ENCODE measurements around the gene FMO3. TPM values are rescaled to one million over a fixed set of nuclear protein-coding genes. Genes with fewer than 3 reads are reported as not detected.
A peak's percentile ranks its signal among the peaks of the same experiment; 100 is the strongest.

FMO3 gene
- total RNA-seq, 4 donors from 2014 or later, result 2.3 to 5.5 (median 4.3) TPM

- Histone ChIP-seq H3K36me3 (no peaks in the 10 kb centered on the region), H3K27me3 (no peaks in the 10 kb centered on the region), H3K4me3 (no peak overlapping the region), H3K9me3 (no peaks in the 10 kb centered on the region), H3K27ac (no peak overlapping the region), H3K4me1 (no peaks in the 10 kb centered on the region)
- whole genome bisulfite sequencing, 2 donors (ENCODE audit: low coverage in 1 of 2), result 78 to 100% methylated on average over 3 to 4 of the region's 4 CpGs
- TF ChIP-seq POLR2AphosphoS5 (IDR thresholded peaks at IDR 0.05) (no peak), EP300 (IDR thresholded peaks at IDR 0.05) (no peak), CTCF (IDR thresholded peaks at IDR 0.05) (no peak), POLR2A (IDR thresholded peaks at IDR 0.05) (no peak)
- no peak for ATAC-seq
Measured at GRCh38 chr1:171062902-171063301, 27.8 kb upstream of the FMO3 start.

GRCh38 chr1:171075041-171075440 lies 15.7 kb upstream of the FMO3 start:
- TF ChIP-seq CTCF (IDR thresholded peaks at IDR 0.05), result no peak
- no peak for TF ChIP-seq POLR2A (IDR thresholded peaks at IDR 0.05)
- no peak for TF ChIP-seq POLR2AphosphoS5 (IDR thresholded peaks at IDR 0.05)
- TF ChIP-seq EP300 (IDR thresholded peaks at IDR 0.05), result no peak
- no peak for ATAC-seq
- H3K9me3 ChIP-seq, result no peaks in the 10 kb centered on the region
- no peaks in the 10 kb centered on the region for H3K4me1 ChIP-seq
- H3K36me3 ChIP-seq, result no peaks in the 10 kb centered on the region
- 67 to 80% methylated on average over 3 of the region's 3 CpGs for WGBS, 2 donors (ENCODE audit: low coverage in 1 of 2)
- no peak overlapping the region for H3K4me3 ChIP-seq
- H3K27me3 ChIP-seq, result no peaks in the 10 kb centered on the region
- H3K27ac ChIP-seq, result no peak overlapping the region

- Histone ChIP-seq H3K4me3 (no peak overlapping the region), H3K9me3 (no peaks in the 10 kb centered on the region), H3K36me3 (no peaks in the 10 kb centered on the region), H3K4me1 (peaks cover 3 to 13% (median 10%) of the 10 kb centered on the region in 3 donors), H3K27me3 (no peaks in the 10 kb centered on the region), H3K27ac (peak overlapping the region; percentile 52 to 70 (median 61))
- no peak for TF ChIP-seq EP300 (IDR thresholded peaks at IDR 0.05)
- peak; percentile 25 to 70 (median 63) for TF ChIP-seq CTCF (IDR thresholded peaks at IDR 0.05)
- no peak for TF ChIP-seq POLR2A (IDR thresholded peaks at IDR 0.05)
- no peak for TF ChIP-seq POLR2AphosphoS5 (IDR thresholded peaks at IDR 0.05)
- peak; percentile 36 for ATAC-seq
Measured at GRCh38 chr1:171081314-171081753, 9.4 kb upstream of the FMO3 start.

- TF ChIP-seq EP300 (IDR thresholded peaks at IDR 0.05) (no peak), CTCF (IDR thresholded peaks at IDR 0.05) (no peak), POLR2A (IDR thresholded peaks at IDR 0.05) (no peak), POLR2AphosphoS5 (IDR thresholded peaks at IDR 0.05) (no peak)
- no peaks in the 10 kb centered on the region for H3K36me3 ChIP-seq
- H3K9me3 ChIP-seq, result no peaks in the 10 kb centered on the region
- no peak overlapping the region for H3K4me3 ChIP-seq
- H3K27ac ChIP-seq, result peak overlapping the region; percentile 52 to 70 (median 61)
- 17 to 39% methylated on average over 6 to 7 of the region's 7 CpGs for WGBS, 2 donors (ENCODE audit: low coverage in 1 of 2)
- no peak for ATAC-seq
- H3K4me1 ChIP-seq, result peaks cover 3 to 13% (median 10%) of the 10 kb centered on the region in 3 donors
- no peaks in the 10 kb centered on the region for H3K27me3 ChIP-seq
Measured at GRCh38 chr1:171081763-171082201, 8.9 kb upstream of the FMO3 start.

GRCh38 chr1:171082606-171083005 lies 8.1 kb upstream of the FMO3 start:
- Histone ChIP-seq H3K27ac (peak overlapping the region in 1 of 4 donors; percentile 70), H3K9me3 (no peaks in the 10 kb centered on the region), H3K4me3 (no peak overlapping the region), H3K27me3 (no peaks in the 10 kb centered on the region), H3K36me3 (no peaks in the 10 kb centered on the region), H3K4me1 (peaks cover 3 to 13% (median 10%) of the 10 kb centered on the region in 3 donors)
- TF ChIP-seq POLR2AphosphoS5 (IDR thresholded peaks at IDR 0.05), result no peak
- TF ChIP-seq EP300 (IDR thresholded peaks at IDR 0.05), result no peak
- no peak for TF ChIP-seq CTCF (IDR thresholded peaks at IDR 0.05)
- TF ChIP-seq POLR2A (IDR thresholded peaks at IDR 0.05), result no peak
- no peak for ATAC-seq
- whole genome bisulfite sequencing, 2 donors (ENCODE audit: low coverage in 1 of 2), result 73 to 100% methylated on average over 1 of the region's 1 CpG
